T-helper 17 cell (primary cell): ENCODE measurements around the gene DUOX2. TPM values are rescaled to one million over a fixed set of nuclear protein-coding genes. Genes with fewer than 3 reads are reported as not detected.
A peak's percentile ranks its signal among the peaks of the same experiment; 100 is the strongest.
"Not testable (repeated sequence)": the region's sequence is repeated elsewhere in the genome, so short reads cannot be mapped to it uniquely, and the experiment has no call there.

Source experiments
- ATAC-seq: fragments of 150-1000 bp; cut with Tn5 transposase; 2 replicates; pipeline ENCODE4 v1.10.0; 2021; ENCODE audit warnings: mild to moderate bottlenecking, moderate library complexity
- DNase-seq, 3 donors: peaks; one replicate each; pipeline versions ENCODE4 v3.0.0 to v3.0.0-alpha.2; 2020 to 2021
- H3K9me3 ChIP-seq: one replicate; pipeline ENCODE4 v1.7.0; 2013; ENCODE audit warnings: low read length, mild to moderate bottlenecking; ENCODE audit not compliant: control insufficient read depth, poor library complexity, severe bottlenecking
- H3K27ac Mint-ChIP-seq: one replicate; pipeline ENCODE4 v1.8.0; 2022; ENCODE audit warnings: mild to moderate bottlenecking, moderate library complexity, mixed read lengths
- H3K27me3 Mint-ChIP-seq: one replicate; pipeline ENCODE4 v1.8.0; 2022; ENCODE audit warnings: mixed read lengths
- H3K36me3 Mint-ChIP-seq: one replicate; pipeline ENCODE4 v1.8.0; 2022; ENCODE audit warnings: low read depth, mixed read lengths
- H3K4me1 Mint-ChIP-seq: one replicate; pipeline ENCODE4 v1.8.0; 2022; ENCODE audit warnings: mild to moderate bottlenecking, mixed read lengths
- H3K4me3 Mint-ChIP-seq: one replicate; pipeline ENCODE4 v1.8.0; 2022; ENCODE audit warnings: mild to moderate bottlenecking, moderate library complexity, mixed read lengths
- total RNA-seq, 4 donors: library from RNA in 2 of 4; stranded (reverse) in 2 of 4; gene quantifications; one replicate each; pipeline ENCODE4 v1.2.3 and lab custom pipeline; 2022 to 2026

DUOX2 gene
- total RNA-seq, 2 donors from 2014 or later, result 0.27 TPM; not detected in 1

DNA sequence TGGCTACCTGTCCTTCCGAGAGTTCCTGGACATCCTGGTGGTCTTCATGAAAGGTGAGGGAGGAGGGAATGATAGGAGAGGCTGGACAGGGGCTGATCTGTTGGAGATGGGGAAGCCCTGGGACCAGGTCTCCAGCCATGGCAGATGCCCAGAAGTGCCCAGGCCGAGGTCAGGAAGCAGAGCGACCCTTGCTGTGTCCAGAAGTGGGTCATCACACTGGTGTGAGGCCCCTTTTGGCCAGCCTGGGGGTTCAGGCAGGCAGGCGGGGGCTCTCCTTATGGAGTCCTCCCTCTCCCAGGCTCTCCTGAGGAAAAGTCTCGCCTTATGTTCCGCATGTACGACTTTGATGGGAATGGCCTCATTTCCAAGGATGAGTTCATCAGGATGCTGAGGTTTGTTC, 33.6 kb upstream of the DUOX2 start:
- no peak overlapping the region for H3K4me3 Mint-ChIP-seq
- no peaks in the 10 kb centered on the region for H3K9me3 ChIP-seq
- DNase-seq (no peak), ATAC-seq (no peak)
- no peaks in the 10 kb centered on the region for H3K36me3 Mint-ChIP-seq
- no peak overlapping the region for H3K27ac Mint-ChIP-seq
- peaks cover 3% of the 10 kb centered on the region for H3K4me1 Mint-ChIP-seq
- H3K27me3 Mint-ChIP-seq, result peaks cover 5% of the 10 kb centered on the region

DNA sequence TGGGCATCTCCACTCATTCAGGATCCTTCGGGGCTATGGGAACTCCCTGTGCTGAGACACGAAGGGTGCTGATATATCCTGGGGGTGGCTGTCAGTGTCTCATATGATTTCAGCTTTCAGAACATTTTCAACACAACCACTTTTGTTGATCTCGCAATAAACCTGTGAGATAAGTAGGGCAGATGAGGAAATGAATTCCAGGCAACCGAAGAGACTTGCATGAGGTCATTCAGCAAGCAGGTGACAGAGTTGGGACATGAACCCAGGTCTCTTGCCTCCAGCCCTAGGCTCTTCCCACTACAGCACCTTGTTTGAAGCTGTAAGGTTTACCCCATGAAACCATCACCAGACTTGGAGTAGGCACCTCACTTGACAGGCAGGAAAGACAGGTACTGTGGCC, 32.4 kb upstream of the DUOX2 start:
- ATAC-seq (no peak), DNase-seq (no peak)
- Mint-ChIP-seq H3K27me3 (peaks cover 9% of the 10 kb centered on the region), H3K36me3 (no peaks in the 10 kb centered on the region), H3K4me1 (peaks cover 3% of the 10 kb centered on the region), H3K4me3 (no peak overlapping the region), H3K27ac (no peak overlapping the region)
- H3K9me3 ChIP-seq, result no peaks in the 10 kb centered on the region

DNA sequence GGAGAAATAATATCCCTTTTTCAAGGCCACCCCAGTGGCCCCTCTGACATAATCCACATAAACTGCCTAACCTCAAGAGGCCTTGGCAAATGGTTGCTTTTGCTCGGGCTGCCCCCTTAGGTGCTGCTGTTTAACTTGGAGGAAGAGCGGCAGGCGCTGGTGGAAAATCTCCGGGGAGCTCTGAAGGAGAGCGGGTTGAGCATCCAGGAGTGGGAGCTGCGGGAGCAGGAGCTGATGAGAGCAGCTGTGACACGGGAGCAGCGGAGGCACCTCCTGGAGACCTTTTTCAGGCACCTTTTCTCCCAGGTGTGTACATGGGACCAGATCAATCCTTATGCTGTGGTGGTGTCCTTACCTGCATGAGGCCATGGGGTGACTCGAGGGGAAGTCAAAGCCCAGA, 30.8 kb upstream of the DUOX2 start:
- Mint-ChIP-seq H3K27ac (no peak overlapping the region), H3K36me3 (no peaks in the 10 kb centered on the region), H3K27me3 (peaks cover 9% of the 10 kb centered on the region), H3K4me1 (peaks cover 3% of the 10 kb centered on the region), H3K4me3 (no peak overlapping the region)
- no peaks in the 10 kb centered on the region for H3K9me3 ChIP-seq
- DNase-seq (no peak), ATAC-seq (no peak)

DNA sequence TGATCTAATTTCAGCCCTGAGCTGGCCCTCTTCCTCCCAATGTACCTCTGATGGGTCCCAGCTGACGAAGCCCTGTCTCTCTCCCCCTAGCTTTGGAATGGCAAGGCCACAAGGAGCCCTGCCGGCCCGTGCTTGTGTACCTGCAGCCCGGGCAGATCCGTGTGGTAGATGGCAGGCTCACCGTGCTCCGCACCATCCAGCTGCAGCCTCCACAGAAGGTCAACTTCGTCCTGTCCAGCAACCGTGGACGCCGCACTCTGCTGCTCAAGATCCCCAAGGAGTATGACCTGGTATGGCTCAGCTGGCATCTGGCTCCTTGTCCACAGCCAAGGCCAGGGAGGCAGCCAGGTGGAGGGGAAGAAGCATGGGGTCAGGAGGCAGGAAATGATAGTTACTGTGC, 30.0 kb upstream of the DUOX2 start:
- H3K36me3 Mint-ChIP-seq, result no peaks in the 10 kb centered on the region
- no peaks in the 10 kb centered on the region for H3K9me3 ChIP-seq
- peaks cover 9% of the 10 kb centered on the region for H3K27me3 Mint-ChIP-seq
- no peak overlapping the region for H3K27ac Mint-ChIP-seq
- H3K4me1 Mint-ChIP-seq, result peaks cover 3% of the 10 kb centered on the region
- no peak overlapping the region for H3K4me3 Mint-ChIP-seq
- ATAC-seq (no peak), DNase-seq (no peak)

DNA sequence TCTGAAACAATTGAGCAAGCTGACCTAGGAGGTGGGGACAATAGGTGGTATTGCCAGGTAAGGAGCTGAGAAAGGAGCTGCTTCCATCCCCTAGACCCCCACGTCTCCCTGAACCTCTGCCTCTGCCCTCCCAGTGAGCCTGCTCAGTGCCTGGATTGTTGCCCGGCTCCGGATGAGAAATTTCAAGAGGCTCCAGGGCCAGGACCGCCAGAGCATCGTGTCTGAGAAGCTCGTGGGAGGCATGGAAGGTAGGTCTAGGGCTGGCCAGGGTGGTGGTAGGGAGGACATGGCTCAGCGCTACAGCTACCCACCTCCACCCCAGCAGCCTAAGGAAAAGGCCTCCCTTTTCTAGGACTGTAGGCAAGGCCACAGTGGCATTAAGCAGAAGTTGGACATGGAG, 29.1 kb upstream of the DUOX2 start:
- no peak for DNase-seq
- Mint-ChIP-seq H3K4me1 (peaks cover 3% of the 10 kb centered on the region), H3K36me3 (no peaks in the 10 kb centered on the region), H3K4me3 (no peak overlapping the region), H3K27me3 (peaks cover 14% of the 10 kb centered on the region), H3K27ac (no peak overlapping the region)
- no peaks in the 10 kb centered on the region for H3K9me3 ChIP-seq
- ATAC-seq, result no peak

DNA sequence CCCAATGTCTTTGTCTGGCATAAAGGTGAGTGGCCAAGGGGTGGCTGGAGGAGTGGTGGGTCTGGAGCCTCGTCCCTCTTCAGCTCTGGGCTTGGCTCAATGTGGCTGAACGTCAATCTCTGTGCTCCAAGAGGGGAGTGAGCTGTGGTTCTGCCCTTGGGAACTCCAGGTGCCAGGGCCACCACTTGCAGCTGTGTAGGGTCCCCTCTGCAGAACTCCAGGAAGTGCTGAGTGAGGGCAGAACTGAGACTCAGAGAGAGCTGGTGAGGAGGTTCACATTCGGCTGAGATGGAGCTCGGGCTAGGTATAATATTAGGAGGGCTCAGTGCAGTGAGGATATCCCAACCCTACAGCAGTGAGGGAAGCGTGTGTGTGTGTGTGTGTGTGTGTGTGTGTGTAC, 27.4 kb upstream of the DUOX2 start:
- H3K4me1 Mint-ChIP-seq, result peaks cover 5% of the 10 kb centered on the region
- peaks cover 21% of the 10 kb centered on the region for H3K27me3 Mint-ChIP-seq
- H3K27ac Mint-ChIP-seq, result no peak overlapping the region
- ATAC-seq, result no peak
- no peaks in the 10 kb centered on the region for H3K9me3 ChIP-seq
- no peak overlapping the region for H3K4me3 Mint-ChIP-seq
- no peak for DNase-seq
- H3K36me3 Mint-ChIP-seq, result no peaks in the 10 kb centered on the region

DNA sequence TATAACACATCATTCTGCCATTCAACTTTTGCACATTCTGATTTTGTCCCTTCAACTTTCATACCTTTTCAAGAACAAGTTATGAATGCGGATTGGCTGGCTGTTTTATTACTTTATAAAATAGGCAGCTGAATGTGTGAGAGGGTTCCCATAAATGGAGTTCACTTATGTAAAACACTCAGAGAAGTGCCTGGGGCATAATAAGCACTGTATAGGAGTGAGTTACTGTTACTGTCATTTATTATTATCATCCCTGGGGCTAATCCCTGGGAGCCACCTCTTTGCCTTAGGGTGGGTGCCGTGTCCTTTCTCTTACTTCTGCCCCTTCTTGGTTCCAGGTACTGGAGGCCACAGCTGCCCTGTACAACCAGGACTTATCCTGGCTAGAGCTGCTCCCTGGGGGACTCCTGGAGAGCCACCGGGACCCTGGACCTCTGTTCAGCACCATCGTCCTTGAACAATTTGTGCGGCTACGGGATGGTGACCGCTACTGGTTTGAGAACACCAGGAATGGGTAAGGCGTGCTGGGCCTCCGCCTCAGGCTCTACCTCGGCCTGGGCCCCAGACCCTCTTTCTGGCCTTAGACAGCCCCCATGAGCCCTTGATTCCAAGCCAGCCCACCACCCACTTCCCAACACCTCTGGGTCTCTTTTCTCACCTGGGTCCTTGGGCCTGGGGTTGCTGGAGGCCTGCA, 26.7 kb upstream of the DUOX2 start:
- H3K27me3 Mint-ChIP-seq, result peaks cover 25% of the 10 kb centered on the region
- H3K9me3 ChIP-seq, result no peaks in the 10 kb centered on the region
- ATAC-seq (no peak), DNase-seq (no peak)
- H3K36me3 Mint-ChIP-seq, result no peaks in the 10 kb centered on the region
- peaks cover 3% of the 10 kb centered on the region for H3K4me1 Mint-ChIP-seq
- no peak overlapping the region for H3K27ac Mint-ChIP-seq
- no peak overlapping the region for H3K4me3 Mint-ChIP-seq

DNA sequence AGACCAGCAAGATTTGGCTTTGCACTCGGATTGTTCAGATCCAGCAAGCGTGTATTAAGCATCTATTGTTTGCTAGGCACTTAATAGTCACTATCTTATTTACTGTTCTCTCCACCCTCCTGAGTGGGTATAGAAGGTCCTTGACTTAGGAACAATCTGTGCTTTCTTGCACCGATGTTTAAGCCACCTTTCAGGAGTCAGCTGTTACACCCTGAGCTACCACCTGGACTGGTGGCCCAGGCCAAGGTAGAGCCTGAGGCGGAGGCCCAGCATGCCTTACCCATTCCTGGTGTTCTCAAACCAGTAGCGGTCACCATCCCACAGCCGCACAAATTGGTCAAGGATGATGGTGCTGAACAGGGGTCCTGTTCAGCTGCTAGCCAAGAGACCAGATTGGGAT, 25.8 kb upstream of the DUOX2 start:
- no peak for DNase-seq
- no peaks in the 10 kb centered on the region for H3K36me3 Mint-ChIP-seq
- peaks cover 3% of the 10 kb centered on the region for H3K4me1 Mint-ChIP-seq
- no peak overlapping the region for H3K27ac Mint-ChIP-seq
- no peak overlapping the region for H3K4me3 Mint-ChIP-seq
- no peak for ATAC-seq
- peaks cover 25% of the 10 kb centered on the region for H3K27me3 Mint-ChIP-seq
- H3K9me3 ChIP-seq, result no peaks in the 10 kb centered on the region

DNA sequence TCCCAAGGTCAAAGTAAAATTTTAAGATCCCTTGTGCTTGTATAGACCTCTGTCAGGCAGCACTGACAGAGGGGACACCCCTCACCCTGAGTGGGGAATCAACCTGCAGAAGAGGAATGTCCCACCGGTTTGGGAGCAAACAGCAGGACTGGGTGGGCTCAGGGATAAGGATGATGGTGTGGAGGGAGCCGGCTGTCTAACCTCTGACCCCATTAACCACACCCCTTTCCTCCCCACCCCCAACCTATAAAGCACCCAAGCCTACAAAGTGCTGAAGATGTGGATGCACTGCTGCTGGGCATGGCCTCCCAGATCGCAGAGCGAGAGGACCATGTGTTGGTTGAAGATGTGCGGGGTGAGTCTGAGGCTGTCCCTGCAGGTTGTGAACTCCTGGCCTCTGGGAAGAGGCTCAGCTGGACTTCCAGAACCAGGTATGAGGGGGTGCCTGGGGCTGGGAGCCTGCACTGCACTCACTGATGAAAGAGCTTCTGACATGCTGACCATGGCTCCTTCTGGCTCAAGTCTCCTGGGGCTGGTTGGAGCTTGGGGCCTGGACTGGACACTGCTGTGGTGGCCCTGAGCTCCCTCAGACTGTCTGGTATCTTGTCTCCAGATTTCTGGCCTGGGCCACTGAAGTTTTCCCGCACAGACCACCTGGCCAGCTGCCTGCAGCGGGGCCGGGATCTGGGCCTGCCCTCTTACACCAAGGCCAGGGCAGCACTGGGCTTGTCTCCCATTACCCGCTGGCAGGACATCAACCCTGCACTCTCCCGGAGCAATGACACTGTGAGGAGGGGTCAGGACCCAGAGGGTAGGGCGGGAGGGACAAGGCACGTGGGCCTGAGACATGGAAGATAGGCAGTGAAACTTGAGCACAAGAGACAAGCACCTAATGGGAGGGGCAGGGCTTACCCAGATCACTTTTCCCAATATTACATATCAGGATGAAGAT, 25.1 kb upstream of the DUOX2 start:
- H3K27me3 Mint-ChIP-seq, result peaks cover 29% of the 10 kb centered on the region

DNA sequence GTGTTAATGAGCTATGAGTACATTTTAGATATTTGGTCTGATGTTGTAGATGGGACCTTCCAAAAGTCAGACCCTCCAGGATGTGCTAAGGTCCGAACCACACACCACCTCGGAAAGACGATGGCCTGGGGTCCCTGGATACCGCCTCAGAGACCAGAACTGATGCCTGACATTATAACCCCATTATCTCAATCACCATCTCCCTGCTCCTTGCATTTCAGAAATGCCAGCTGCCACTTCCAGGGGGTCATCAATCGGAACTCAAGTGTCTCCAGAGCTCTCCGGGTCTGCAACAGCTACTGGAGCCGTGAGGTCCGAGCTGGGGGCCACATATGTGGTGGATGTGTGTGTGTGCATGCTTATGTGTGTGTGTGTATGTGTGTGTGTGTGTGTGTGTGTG, 23.7 kb upstream of the DUOX2 start:
- no peaks in the 10 kb centered on the region for H3K9me3 ChIP-seq
- DNase-seq (no peak), ATAC-seq (no peak)
- Mint-ChIP-seq H3K36me3 (peaks cover 3% of the 10 kb centered on the region), H3K27ac (no peak overlapping the region), H3K4me3 (no peak overlapping the region), H3K27me3 (peaks cover 43% of the 10 kb centered on the region), H3K4me1 (peaks cover 5% of the 10 kb centered on the region)

More for the DNA sequence above, 25.1 kb upstream of the DUOX2 start:
- DNase-seq, result no peak
- no peak for ATAC-seq
- H3K27ac Mint-ChIP-seq, result no peak overlapping the region
- no peaks in the 10 kb centered on the region for H3K9me3 ChIP-seq
- H3K4me3 Mint-ChIP-seq, result no peak overlapping the region
- H3K4me1 Mint-ChIP-seq, result peaks cover 5% of the 10 kb centered on the region
- no peaks in the 10 kb centered on the region for H3K36me3 Mint-ChIP-seq

DNA sequence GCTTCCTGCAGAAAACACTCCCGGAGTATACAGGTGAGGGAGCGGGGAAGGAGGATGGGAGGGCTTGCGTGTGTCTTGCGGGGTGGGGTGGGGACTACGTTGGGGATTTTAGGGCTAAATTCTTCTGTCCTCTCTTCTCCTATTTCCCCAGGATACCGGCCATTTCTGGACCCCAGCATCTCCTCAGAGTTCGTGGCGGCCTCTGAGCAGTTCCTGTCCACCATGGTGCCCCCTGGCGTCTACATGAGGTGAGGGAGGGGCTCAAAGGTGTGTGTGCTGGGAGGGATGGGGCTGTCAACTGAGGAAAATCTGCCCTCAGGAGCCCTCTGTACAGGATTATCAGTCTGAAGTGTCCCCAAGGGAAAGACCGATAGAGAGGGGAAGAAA, 22.4 kb upstream of the DUOX2 start:
- Mint-ChIP-seq H3K27me3 (peaks cover 52% of the 10 kb centered on the region), H3K36me3 (peaks cover 3% of the 10 kb centered on the region), H3K4me1 (peaks cover 7% of the 10 kb centered on the region), H3K4me3 (peak overlapping the region; percentile 39), H3K27ac (no peak overlapping the region)
- DNase-seq, result no peak
- H3K9me3 ChIP-seq, result no peaks in the 10 kb centered on the region
- ATAC-seq, result no peak

DNA sequence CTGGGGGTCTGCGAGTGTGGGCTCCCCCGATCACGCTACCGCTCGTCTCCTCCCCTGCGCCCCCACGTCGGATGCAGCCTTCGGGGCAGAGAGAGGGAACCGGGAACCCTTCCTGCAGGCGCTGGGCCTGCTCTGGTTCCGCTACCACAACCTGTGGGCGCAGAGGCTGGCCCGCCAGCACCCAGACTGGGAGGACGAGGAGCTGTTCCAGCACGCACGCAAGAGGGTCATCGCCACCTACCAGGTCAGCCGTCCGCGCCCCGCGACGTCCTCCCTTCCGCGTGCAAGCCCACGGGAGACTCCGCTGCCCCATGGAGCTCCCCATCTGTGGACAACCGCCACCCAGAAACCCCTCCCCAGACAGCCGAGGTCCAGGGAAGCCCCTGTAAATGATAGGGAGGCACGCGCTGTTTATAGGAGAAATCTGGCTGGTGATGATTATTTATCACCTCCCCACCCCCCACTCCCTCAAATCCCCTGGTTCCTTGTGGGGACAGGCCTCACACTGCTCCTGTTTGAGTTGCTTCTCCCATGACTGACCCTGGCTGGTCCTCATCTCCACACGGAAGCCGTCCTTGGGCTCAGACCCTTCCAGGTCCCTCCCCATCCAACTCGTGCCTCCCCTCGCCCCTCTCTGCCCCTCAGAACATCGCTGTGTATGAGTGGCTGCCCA, 21.9 kb upstream of the DUOX2 start:
- not testable (repeated sequence) for H3K9me3 ChIP-seq, H3K27ac Mint-ChIP-seq, DNase-seq, ATAC-seq, H3K36me3 Mint-ChIP-seq, H3K4me3 Mint-ChIP-seq, H3K4me1 Mint-ChIP-seq
- H3K27me3 Mint-ChIP-seq, result peaks cover 57% of the 10 kb centered on the region
